PFSK-1 (cell line): ENCODE results near the gene KXD1.

Source experiments
- FOXP2 ChIP-seq: optimal IDR thresholded peaks from 2 replicates; pipeline ENCODE3; 2011; ENCODE audit warnings: borderline replicate concordance, control low read depth, inconsistent platforms; ENCODE audit not compliant: insufficient read depth; ENCODE audit errors: extremely low read length, extremely low read depth
- POLR2AphosphoS5 ChIP-seq: IDR thresholded peaks from 2 replicates; pipeline ENCODE4 v1.6.1; 2012; ENCODE audit warnings: low read depth, mild to moderate bottlenecking, control low read depth, low read length, moderate library complexity
- SIN3A ChIP-seq: IDR thresholded peaks from 2 replicates; pipeline ENCODE4 v1.6.1; 2012; ENCODE audit warnings: mild to moderate bottlenecking, low read length, moderate library complexity, borderline replicate concordance; ENCODE audit not compliant: insufficient read depth
- TAF1 ChIP-seq: IDR thresholded peaks from 2 replicates; pipeline ENCODE4 v1.6.1; 2012; ENCODE audit warnings: low read length, control low read depth, borderline replicate concordance; ENCODE audit not compliant: insufficient read depth
- TF ChIP-seq, protein P1 (sequence below), 2 experiments: IDR thresholded peaks; 2 replicates each; pipeline versions ENCODE4 v1.6.1 to v1.8.0; 2011 to 2012; ENCODE audit warnings: low read depth in 2 of 2, low read length in 2 of 2, control low read depth in 1 of 2, inconsistent platforms in 1 of 2, mild to moderate bottlenecking in 1 of 2, moderate library complexity in 1 of 2; ENCODE audit not compliant: insufficient read depth in 1 of 2

DNA sequence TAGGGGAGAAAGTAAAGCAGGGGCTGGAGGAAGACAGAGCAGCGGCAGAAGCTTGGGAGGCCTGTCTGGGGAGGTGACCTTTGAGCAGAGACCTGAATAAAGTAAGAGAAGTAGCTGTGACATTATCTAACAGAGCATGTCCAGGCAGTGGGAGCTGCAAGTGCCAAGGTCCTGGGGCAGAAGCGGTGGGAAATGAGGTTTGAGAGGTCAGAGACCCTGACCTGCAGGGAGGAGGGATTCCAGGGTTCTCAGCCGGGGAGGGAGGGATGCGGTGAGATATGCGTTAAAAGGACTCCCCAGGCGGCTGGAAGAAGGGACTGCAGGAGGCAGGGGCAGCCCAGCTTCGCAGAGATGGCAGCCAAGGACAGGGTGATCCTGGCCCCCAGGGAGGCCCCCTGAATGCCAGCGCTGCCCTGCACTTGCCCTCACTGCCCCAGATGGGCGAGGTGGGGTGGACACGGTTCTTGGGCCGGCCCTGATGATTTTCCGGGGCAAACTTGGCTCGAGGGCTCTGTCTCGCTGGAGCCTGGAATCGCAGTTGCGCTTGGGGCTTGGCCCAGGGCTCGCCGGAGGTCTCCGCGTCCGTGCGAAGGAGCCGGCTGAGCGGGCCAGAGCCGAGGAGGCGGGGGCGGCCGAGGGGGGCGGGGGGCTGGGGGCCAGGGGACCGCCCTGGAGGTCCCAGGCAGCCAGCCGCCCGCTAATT is 45.7 kb downstream of the KXD1 start:
- TF ChIP-seq TAF1 = no peak
- TF ChIP-seq, protein P1, sequence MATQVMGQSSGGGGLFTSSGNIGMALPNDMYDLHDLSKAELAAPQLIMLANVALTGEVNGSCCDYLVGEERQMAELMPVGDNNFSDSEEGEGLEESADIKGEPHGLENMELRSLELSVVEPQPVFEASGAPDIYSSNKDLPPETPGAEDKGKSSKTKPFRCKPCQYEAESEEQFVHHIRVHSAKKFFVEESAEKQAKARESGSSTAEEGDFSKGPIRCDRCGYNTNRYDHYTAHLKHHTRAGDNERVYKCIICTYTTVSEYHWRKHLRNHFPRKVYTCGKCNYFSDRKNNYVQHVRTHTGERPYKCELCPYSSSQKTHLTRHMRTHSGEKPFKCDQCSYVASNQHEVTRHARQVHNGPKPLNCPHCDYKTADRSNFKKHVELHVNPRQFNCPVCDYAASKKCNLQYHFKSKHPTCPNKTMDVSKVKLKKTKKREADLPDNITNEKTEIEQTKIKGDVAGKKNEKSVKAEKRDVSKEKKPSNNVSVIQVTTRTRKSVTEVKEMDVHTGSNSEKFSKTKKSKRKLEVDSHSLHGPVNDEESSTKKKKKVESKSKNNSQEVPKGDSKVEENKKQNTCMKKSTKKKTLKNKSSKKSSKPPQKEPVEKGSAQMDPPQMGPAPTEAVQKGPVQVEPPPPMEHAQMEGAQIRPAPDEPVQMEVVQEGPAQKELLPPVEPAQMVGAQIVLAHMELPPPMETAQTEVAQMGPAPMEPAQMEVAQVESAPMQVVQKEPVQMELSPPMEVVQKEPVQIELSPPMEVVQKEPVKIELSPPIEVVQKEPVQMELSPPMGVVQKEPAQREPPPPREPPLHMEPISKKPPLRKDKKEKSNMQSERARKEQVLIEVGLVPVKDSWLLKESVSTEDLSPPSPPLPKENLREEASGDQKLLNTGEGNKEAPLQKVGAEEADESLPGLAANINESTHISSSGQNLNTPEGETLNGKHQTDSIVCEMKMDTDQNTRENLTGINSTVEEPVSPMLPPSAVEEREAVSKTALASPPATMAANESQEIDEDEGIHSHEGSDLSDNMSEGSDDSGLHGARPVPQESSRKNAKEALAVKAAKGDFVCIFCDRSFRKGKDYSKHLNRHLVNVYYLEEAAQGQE (IDR thresholded peaks at IDR 0.05; ENCODE audit: insufficient read depth in 1 of 2, low read depth in 2 of 2, low read length in 2 of 2) = no peak
- TF ChIP-seq POLR2AphosphoS5 = no peak
- TF ChIP-seq SIN3A = no peak
- TF ChIP-seq FOXP2 = no peak
